ENCODE results near the gene RPL7A. TPM values are rescaled to one million over a fixed set of nuclear protein-coding genes. Genes with fewer than 3 reads are reported as not detected.

Gene RPL7A
- total RNA-seq, 1 donor from 2014 or later, result 2,220 TPM

DNA sequence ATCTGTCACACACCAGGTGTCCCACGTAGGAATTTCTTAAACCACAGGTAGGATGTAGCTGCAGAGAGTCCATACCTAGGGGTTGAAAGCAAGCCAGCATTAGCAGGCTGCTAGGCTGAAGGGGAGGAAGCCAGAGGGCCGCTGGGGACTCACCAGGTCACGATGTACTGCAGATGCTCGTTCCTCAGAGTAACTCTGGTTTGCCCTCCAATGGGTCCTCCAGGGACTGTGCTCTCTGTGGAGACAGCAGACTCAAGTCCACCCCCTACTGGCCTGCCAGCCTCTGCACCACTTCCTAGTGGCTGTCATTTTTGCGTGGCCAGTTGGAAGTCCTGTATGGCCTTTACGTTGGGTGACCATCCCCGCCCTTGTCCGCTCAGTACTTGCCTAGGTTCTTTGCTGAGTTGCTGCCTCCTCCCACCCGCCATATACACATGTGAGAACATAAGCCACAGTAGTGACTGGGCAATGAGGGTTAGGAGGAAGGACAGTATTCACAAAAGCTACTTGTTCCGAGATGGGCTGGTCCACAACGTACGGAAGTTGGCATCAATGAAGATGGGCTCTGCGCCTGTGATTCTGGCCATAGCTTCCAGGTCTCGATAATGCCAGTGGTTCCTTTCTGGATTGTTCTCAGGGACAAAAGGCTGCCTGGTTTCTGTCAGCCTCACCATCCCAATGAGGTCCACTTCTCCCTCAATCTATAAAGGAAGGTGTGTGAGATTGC lies 4.1 kb downstream of the RPL7A start:
- Mint-ChIP-seq H3K27ac (peak overlapping the region; percentile 56), H3K4me3 (no peak overlapping the region), H3K4me1 (peaks cover 16% of the 10 kb centered on the region), H3K27me3 (ENCODE audit: low read depth) (no peaks in the 10 kb centered on the region), H3K36me3 (peaks cover 25% of the 10 kb centered on the region), H3K9me3 (no peaks in the 10 kb centered on the region)
- TF ChIP-seq, protein P1, sequence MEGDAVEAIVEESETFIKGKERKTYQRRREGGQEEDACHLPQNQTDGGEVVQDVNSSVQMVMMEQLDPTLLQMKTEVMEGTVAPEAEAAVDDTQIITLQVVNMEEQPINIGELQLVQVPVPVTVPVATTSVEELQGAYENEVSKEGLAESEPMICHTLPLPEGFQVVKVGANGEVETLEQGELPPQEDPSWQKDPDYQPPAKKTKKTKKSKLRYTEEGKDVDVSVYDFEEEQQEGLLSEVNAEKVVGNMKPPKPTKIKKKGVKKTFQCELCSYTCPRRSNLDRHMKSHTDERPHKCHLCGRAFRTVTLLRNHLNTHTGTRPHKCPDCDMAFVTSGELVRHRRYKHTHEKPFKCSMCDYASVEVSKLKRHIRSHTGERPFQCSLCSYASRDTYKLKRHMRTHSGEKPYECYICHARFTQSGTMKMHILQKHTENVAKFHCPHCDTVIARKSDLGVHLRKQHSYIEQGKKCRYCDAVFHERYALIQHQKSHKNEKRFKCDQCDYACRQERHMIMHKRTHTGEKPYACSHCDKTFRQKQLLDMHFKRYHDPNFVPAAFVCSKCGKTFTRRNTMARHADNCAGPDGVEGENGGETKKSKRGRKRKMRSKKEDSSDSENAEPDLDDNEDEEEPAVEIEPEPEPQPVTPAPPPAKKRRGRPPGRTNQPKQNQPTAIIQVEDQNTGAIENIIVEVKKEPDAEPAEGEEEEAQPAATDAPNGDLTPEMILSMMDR (IDR thresholded peaks at IDR 0.05; ENCODE audit: unreplicated experiment), result no peak
- DNase-seq (ENCODE audit: low spot score in 2 of 2, unreplicated experiment in 2 of 2), result no peak

GRCh38 chr9:133352635-133353340 lies 4.8 kb downstream of the RPL7A start:
- TF ChIP-seq, protein P1 (IDR thresholded peaks at IDR 0.05; ENCODE audit: unreplicated experiment), result no peak
- peaks cover 25% of the 10 kb centered on the region for H3K36me3 Mint-ChIP-seq
- no peak overlapping the region for H3K4me3 Mint-ChIP-seq
- H3K27ac Mint-ChIP-seq, result peak overlapping the region; percentile 15
- H3K27me3 Mint-ChIP-seq (ENCODE audit: low read depth), result no peaks in the 10 kb centered on the region
- DNase-seq (ENCODE audit: low spot score in 2 of 2, unreplicated experiment in 2 of 2), result no peak
- H3K4me1 Mint-ChIP-seq, result peaks cover 17% of the 10 kb centered on the region
- no peaks in the 10 kb centered on the region for H3K9me3 Mint-ChIP-seq

- H3K9me3 Mint-ChIP-seq, result no peaks in the 10 kb centered on the region
- no peak for DNase-seq (ENCODE audit: low spot score in 2 of 2, unreplicated experiment in 2 of 2)
- no peak overlapping the region for H3K4me3 Mint-ChIP-seq
- TF ChIP-seq, protein P1 (IDR thresholded peaks at IDR 0.05; ENCODE audit: unreplicated experiment), result no peak
- no peak overlapping the region for H3K27ac Mint-ChIP-seq
- H3K36me3 Mint-ChIP-seq, result peaks cover 25% of the 10 kb centered on the region
- H3K4me1 Mint-ChIP-seq, result peaks cover 15% of the 10 kb centered on the region
- no peaks in the 10 kb centered on the region for H3K27me3 Mint-ChIP-seq (ENCODE audit: low read depth)
These were observed 5.5 kb downstream of the RPL7A start for GRCh38 chr9:133353548-133353947.

DNA sequence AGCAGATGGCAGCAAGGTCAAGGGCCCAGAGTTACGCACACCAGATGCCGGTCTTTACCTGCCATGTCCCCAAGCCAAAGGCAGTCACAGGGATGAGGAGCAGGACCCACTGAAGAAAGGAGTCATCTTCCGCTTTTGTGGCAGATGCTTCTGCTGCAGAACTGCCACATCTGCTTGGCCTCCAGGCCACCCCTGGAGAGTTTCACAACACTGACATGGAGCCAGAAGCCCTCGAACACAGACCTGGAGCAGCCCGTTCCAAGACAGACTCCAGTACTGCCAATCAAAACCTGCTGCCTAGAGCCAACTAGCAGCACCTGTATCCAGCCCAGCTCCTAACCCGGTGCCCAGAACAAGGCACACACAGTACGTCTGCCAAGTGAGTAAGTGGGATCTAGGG lies 6.7 kb downstream of the RPL7A start:
- Mint-ChIP-seq H3K27me3 (ENCODE audit: low read depth) (no peaks in the 10 kb centered on the region), H3K4me1 (peaks cover 3% of the 10 kb centered on the region), H3K9me3 (no peaks in the 10 kb centered on the region), H3K27ac (no peak overlapping the region), H3K4me3 (peak overlapping the region; percentile 88), H3K36me3 (peaks cover 14% of the 10 kb centered on the region)
- TF ChIP-seq, protein P1 (IDR thresholded peaks at IDR 0.05; ENCODE audit: unreplicated experiment), result no peak
- DNase-seq (ENCODE audit: low spot score in 2 of 2, unreplicated experiment in 2 of 2), result no peak

- no peaks in the 10 kb centered on the region for H3K27me3 Mint-ChIP-seq (ENCODE audit: low read depth)
- H3K4me3 Mint-ChIP-seq, result peak overlapping the region; percentile 88
- TF ChIP-seq, protein P1 (IDR thresholded peaks at IDR 0.05; ENCODE audit: unreplicated experiment), result no peak
- no peak for DNase-seq (ENCODE audit: low spot score in 2 of 2, unreplicated experiment in 2 of 2)
- peaks cover 3% of the 10 kb centered on the region for H3K4me1 Mint-ChIP-seq
- peak overlapping the region; percentile 88 for H3K27ac Mint-ChIP-seq
- H3K36me3 Mint-ChIP-seq, result peaks cover 10% of the 10 kb centered on the region
- no peaks in the 10 kb centered on the region for H3K9me3 Mint-ChIP-seq
These were observed 7.9 kb downstream of the RPL7A start for GRCh38 chr9:133355881-133356357.
